HepG2 (cell line): Measurements from ENCODE around the gene HJURP. TPM values are rescaled to one million over a fixed set of nuclear protein-coding genes. Genes with fewer than 3 reads are reported as not detected.

ENCODE experiments used
- CSRNP2 ChIP-seq: sonication (generic); formaldehyde crosslinking; conservative IDR thresholded peaks from 2 replicates; pipeline ENCODE4 v1.8.0; 2022; ENCODE audit warnings: low read depth, missing genetic modification reagents
- EHMT2 ChIP-seq: fragments of 200-600 bp; sonication (generic); IDR thresholded peaks from 2 replicates; pipeline ENCODE4 v1.7.0; 2017; ENCODE audit warnings: antibody characterized with exemption, low read depth, low read length, borderline replicate concordance
- ELF1 ChIP-seq: sonication (generic); formaldehyde crosslinking; IDR thresholded peaks from 2 replicates; pipeline ENCODE4 v1.4.0; 2020; ENCODE audit warnings: missing genetic modification reagents
- FOXA1 ChIP-seq, 2 experiments: fragments of 450-650 bp in 1 of 2; sonication (generic) in 1 of 2; formaldehyde crosslinking in 1 of 2; IDR thresholded peaks; 2 replicates each; pipeline versions ENCODE4 v1.4.0 to v1.6.1; 2016 to 2020; ENCODE audit warnings: missing genetic modification reagents in 1 of 2
- GPN1 ChIP-seq: sonication (generic); formaldehyde crosslinking; IDR thresholded peaks from 2 replicates; pipeline ENCODE4 v1.5.1; 2020; ENCODE audit warnings: missing genetic modification reagents, borderline replicate concordance
- HIC2 ChIP-seq: sonication (generic); formaldehyde crosslinking; IDR thresholded peaks from 2 replicates; pipeline ENCODE4 v1.9.0; 2022; ENCODE audit warnings: low read depth, missing genetic modification reagents
- PITX1 ChIP-seq: sonication (generic); formaldehyde crosslinking; IDR thresholded peaks from 2 replicates; pipeline ENCODE4 v1.5.1; 2020; ENCODE audit warnings: mild to moderate bottlenecking, missing genetic modification reagents
- POLR2A ChIP-seq, 2 experiments: IDR thresholded peaks; 2 replicates each; pipeline ENCODE4 v1.6.1; 2011; ENCODE audit warnings: low read depth in 2 of 2, low read length in 2 of 2, mild to moderate bottlenecking in 1 of 2, moderate library complexity in 1 of 2; ENCODE audit not compliant: insufficient read depth in 1 of 2
- RNF2 ChIP-seq: fragments of 450-650 bp; conservative IDR thresholded peaks from 2 replicates; pipeline ENCODE4 v1.6.1; 2016; ENCODE audit warnings: low read depth
- SALL2 ChIP-seq: sonication (generic); formaldehyde crosslinking; IDR thresholded peaks from 2 replicates; pipeline ENCODE4 v1.8.1; 2023; ENCODE audit warnings: mild to moderate bottlenecking, missing genetic modification reagents, inconsistent platforms
- SP4 ChIP-seq: sonication (generic); formaldehyde crosslinking; IDR thresholded peaks from 2 replicates; pipeline ENCODE4 v1.8.1; 2023; ENCODE audit warnings: mild to moderate bottlenecking, missing genetic modification reagents
- SSRP1 ChIP-seq: IDR thresholded peaks from 2 replicates; pipeline ENCODE4 v1.6.1; 2016; ENCODE audit warnings: control low read depth
- STAG1 ChIP-seq: sonication (generic); formaldehyde crosslinking; IDR thresholded peaks from 2 replicates; pipeline ENCODE4 v1.4.0; 2020; ENCODE audit warnings: missing genetic modification reagents
- TFE3 ChIP-seq: IDR thresholded peaks from 2 replicates; pipeline ENCODE4 v1.6.1; 2016
- ZFP90 ChIP-seq: sonication (generic); formaldehyde crosslinking; IDR thresholded peaks from 2 replicates; pipeline ENCODE4 v1.8.0; 2022; ENCODE audit warnings: missing genetic modification reagents, mild to moderate bottlenecking, inconsistent platforms, borderline replicate concordance
- ZKSCAN8 ChIP-seq: IDR thresholded peaks from 2 replicates; pipeline ENCODE4 v1.6.1; 2016; ENCODE audit warnings: borderline replicate concordance, missing genetic modification reagents, missing compliant biosample characterization
- ZNF138 ChIP-seq: sonication (generic); formaldehyde crosslinking; IDR thresholded peaks from 2 replicates; pipeline ENCODE4 v1.5.0; 2020; ENCODE audit warnings: mild to moderate bottlenecking, low read depth, missing genetic modification reagents
- ZNF598 ChIP-seq: sonication (generic); formaldehyde crosslinking; IDR thresholded peaks from 2 replicates; pipeline ENCODE4 v1.5.1; 2020; ENCODE audit warnings: mild to moderate bottlenecking, missing genetic modification reagents, borderline replicate concordance
- ZNF7 ChIP-seq: IDR thresholded peaks from 2 replicates; pipeline ENCODE4 v1.6.1; 2016; ENCODE audit warnings: missing biosample characterization, missing genetic modification reagents
- polyA plus RNA-seq, 8 experiments: library from polyadenylated mRNA; depleted of rRNA in 3 of 8; stranded (reverse) in 7 of 8; unstranded in 1 of 8; fragments of >200 nt; fragmentation: Illumina TruSeq in 4 of 8; extraction: Trizol in 4 of 8; gene quantifications; 2 replicates each; pipeline versions ENCODE4 v1.2.1 to v1.2.3, GENCODE V29; 2011 to 2016; ENCODE audit warnings: low read depth in 4 of 8, missing spikeins in 1 of 8, mixed read lengths in 1 of 8; ENCODE audit not compliant: insufficient read depth in 1 of 8
- total RNA-seq, 5 experiments: library from RNA; depleted of rRNA; stranded (reverse); fragments of >200 nt; fragmentation: Illumina TruSeq; extraction: Trizol; gene quantifications; 2 replicates each; pipeline ENCODE4 v1.2.3, GENCODE V29; 2016; ENCODE audit warnings: low read depth in 1 of 5
- TF ChIP-seq, protein P1 (sequence below): sonication (generic); formaldehyde crosslinking; conservative IDR thresholded peaks from 2 replicates; pipeline ENCODE4 v1.5.0; 2020; ENCODE audit warnings: missing genetic modification reagents
- TF ChIP-seq, protein P2 (sequence below): sonication (generic); formaldehyde crosslinking; IDR thresholded peaks from 2 replicates; pipeline ENCODE4 v1.4.0; 2020; ENCODE audit warnings: missing genetic modification reagents

The HJURP gene
- total and polyA plus RNA-seq, 2 of the 13 experiments (the other 11 are each of a cell fraction or from before 2014, with no cell fraction given): 36.3 to 43.9 TPM

- TF ChIP-seq HIC2 (CRISPR knock-in tag): 0 out of 2 replicates have a peak, but pooled peaks have one; percentile 31
- TF ChIP-seq ZKSCAN8 (CRISPR knock-in tag): no peak; the same call in 1 of the 2 replicates
- peak; percentile 20; the same call in 1 of the 2 replicates for TF ChIP-seq ZNF7 (CRISPR knock-in tag)
- peak; percentile 48; the same call in 1 of the 2 replicates for TF ChIP-seq SALL2 (CRISPR knock-in tag)
- peak; percentile 51; the same call in 1 of the 2 replicates for TF ChIP-seq ELF1 (CRISPR knock-in tag)
- TF ChIP-seq PITX1 (CRISPR knock-in tag): peak; percentile 68; the same call in 1 of the 2 replicates
- TF ChIP-seq ZNF138 (CRISPR knock-in tag): no peak
- TF ChIP-seq POLR2A (IDR thresholded peaks at IDR 0.05; ENCODE audit: insufficient read depth in 1 of 2, low read depth in 2 of 2, low read length in 2 of 2): peak; percentile 83 to 89
- TF ChIP-seq, protein P1, sequence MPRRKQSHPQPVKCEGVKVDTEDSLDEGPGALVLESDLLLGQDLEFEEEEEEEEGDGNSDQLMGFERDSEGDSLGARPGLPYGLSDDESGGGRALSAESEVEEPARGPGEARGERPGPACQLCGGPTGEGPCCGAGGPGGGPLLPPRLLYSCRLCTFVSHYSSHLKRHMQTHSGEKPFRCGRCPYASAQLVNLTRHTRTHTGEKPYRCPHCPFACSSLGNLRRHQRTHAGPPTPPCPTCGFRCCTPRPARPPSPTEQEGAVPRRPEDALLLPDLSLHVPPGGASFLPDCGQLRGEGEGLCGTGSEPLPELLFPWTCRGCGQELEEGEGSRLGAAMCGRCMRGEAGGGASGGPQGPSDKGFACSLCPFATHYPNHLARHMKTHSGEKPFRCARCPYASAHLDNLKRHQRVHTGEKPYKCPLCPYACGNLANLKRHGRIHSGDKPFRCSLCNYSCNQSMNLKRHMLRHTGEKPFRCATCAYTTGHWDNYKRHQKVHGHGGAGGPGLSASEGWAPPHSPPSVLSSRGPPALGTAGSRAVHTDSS (CRISPR knock-in tag): no peak
- TF ChIP-seq CSRNP2 (CRISPR knock-in tag): peak; percentile 97
- no peak for TF ChIP-seq FOXA1 (IDR thresholded peaks at IDR 0.05)
- TF ChIP-seq FOXA1 (CRISPR knock-in tag; IDR thresholded peaks at IDR 0.05): peak; percentile 32; the same call in 1 of the 2 replicates
- TF ChIP-seq GPN1 (CRISPR knock-in tag): peak; percentile 79; the same call in 1 of the 2 replicates
- TF ChIP-seq SP4 (CRISPR knock-in tag): peak; percentile 99
- TF ChIP-seq, protein P2, sequence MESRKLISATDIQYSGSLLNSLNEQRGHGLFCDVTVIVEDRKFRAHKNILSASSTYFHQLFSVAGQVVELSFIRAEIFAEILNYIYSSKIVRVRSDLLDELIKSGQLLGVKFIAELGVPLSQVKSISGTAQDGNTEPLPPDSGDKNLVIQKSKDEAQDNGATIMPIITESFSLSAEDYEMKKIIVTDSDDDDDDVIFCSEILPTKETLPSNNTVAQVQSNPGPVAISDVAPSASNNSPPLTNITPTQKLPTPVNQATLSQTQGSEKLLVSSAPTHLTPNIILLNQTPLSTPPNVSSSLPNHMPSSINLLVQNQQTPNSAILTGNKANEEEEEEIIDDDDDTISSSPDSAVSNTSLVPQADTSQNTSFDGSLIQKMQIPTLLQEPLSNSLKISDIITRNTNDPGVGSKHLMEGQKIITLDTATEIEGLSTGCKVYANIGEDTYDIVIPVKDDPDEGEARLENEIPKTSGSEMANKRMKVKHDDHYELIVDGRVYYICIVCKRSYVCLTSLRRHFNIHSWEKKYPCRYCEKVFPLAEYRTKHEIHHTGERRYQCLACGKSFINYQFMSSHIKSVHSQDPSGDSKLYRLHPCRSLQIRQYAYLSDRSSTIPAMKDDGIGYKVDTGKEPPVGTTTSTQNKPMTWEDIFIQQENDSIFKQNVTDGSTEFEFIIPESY (CRISPR knock-in tag): no peak
- no peak for TF ChIP-seq STAG1
- no peak for TF ChIP-seq SSRP1 (CRISPR knock-in tag)
- TF ChIP-seq RNF2: peak; percentile 71; the same call in 1 of the 2 replicates
- no peak for TF ChIP-seq EHMT2
- peak; percentile 68; the same call in 1 of the 2 replicates for TF ChIP-seq ZFP90 (CRISPR knock-in tag)
- TF ChIP-seq TFE3 (CRISPR knock-in tag): peak; percentile 24; the same call in 1 of the 2 replicates
- no peak for TF ChIP-seq ZNF598 (CRISPR knock-in tag)
These were observed at the start of gene HJURP (continued) for GRCh38 chr2:233854241-233854981.
